C4-2B (cell line): ENCODE data around the gene CBLN3.
"Not testable (repeated sequence)": the region's sequence is repeated elsewhere in the genome, so short reads cannot be mapped to it uniquely, and the experiment has no call there.

Source experiments
- H3K27ac ChIP-seq: fragments of 450-650 bp; 2 replicates; pipeline ENCODE4 v1.5.1; 2017
- CTCF ChIP-seq: fragments of 450-650 bp; conservative IDR thresholded peaks from 2 replicates; pipeline ENCODE4 v1.5.1; 2017; ENCODE audit warnings: mild to moderate bottlenecking
- ZFX ChIP-seq: fragments of 450-650 bp; IDR thresholded peaks from 2 replicates; pipeline ENCODE4 v1.6.1; 2017

The CBLN3 gene

GRCh38 chr14:24429395-24430142 is at the start of gene CBLN3, which contains the start of gene KHNYN:
Gene CBLN3 (minus strand): TSS chr14:24429668. CDS start chr14:24429054, 614 bp downstream.
Gene KHNYN (plus strand): TSS chr14:24429954. CDS start chr14:24430731, 777 bp downstream.
- TF ChIP-seq CTCF (no peak), ZFX (peak; percentile 95)
- H3K27ac ChIP-seq = peak within 1 kb of the TSS; percentile 74

- no peak overlapping the region for H3K27ac ChIP-seq
- TF ChIP-seq CTCF (no peak), ZFX (no peak)
Observed at GRCh38 chr14:24475261-24475660, 45.8 kb upstream of the CBLN3 start.

- no peak overlapping the region for H3K27ac ChIP-seq
- TF ChIP-seq CTCF (no peak), ZFX (no peak)
Observed at GRCh38 chr14:24473211-24473610, 43.7 kb upstream of the CBLN3 start.

GRCh38 chr14:24470450-24470849 is 41.0 kb upstream of the CBLN3 start:
- H3K27ac ChIP-seq = not testable (repeated sequence)

GRCh38 chr14:24465805-24466204 is 36.3 kb upstream of the CBLN3 start:
- TF ChIP-seq CTCF (no peak), ZFX (no peak)
- H3K27ac ChIP-seq = no peak overlapping the region

GRCh38 chr14:24465368-24465767 is 35.9 kb upstream of the CBLN3 start:
- no peak overlapping the region for H3K27ac ChIP-seq
- TF ChIP-seq CTCF (no peak), ZFX (no peak)

GRCh38 chr14:24463884-24464785 is 34.7 kb upstream of the CBLN3 start:
- H3K27ac ChIP-seq = no peak overlapping the region
- TF ChIP-seq ZFX (no peak), CTCF (no peak)
